ENCODE results near the gene ACOT8.
"Not testable (repeated sequence)": the region's sequence is repeated elsewhere in the genome, so short reads cannot be mapped to it uniquely, and the experiment has no call there.

ACOT8 gene

DNA sequence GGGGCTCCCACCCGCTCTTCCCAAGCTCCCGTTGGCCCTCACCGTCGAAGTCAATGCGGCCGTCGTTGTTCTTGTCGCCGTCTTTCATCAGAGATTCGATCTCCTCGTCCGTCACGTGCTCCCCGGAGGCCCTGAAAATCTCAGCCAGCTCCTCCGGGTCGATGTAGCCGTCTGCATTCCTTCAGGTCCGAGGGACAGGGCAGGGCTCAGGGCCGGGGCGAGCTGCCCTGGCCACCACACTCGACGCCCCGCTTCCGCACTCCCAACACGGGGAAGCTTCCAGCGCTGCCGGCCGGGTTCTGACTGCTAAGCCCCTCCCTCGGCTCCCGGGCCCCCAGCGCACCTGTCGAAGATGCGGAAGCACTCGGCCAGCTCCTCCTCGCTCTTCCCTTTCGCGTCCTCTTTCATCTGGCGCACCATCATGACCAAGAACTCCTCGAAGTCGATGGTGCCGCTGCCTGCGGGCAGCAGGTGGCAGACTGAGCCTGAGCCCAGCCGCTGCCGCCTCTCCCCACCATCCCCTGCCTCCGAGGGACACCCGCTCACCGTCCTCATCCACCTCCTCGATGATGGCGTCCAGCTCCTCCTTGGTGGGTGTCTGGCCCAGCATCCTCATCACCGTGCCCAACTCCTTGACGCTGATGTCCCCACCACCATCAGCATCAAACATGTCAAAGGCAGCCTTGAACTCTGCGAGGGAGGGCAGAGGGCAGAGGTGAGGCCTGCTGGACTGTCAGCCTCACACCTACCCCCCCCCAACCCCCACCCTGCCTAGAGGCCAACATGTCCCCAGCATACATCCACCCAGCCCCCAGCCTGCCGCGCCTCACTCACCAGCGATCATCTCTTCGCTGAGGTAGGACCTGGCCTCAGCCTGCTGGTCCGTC lies 33.0 kb downstream of the ACOT8 start:
- peak; percentile 68 for DNase-seq

- DNase-seq, result no peak
These were observed 34.3 kb downstream of the ACOT8 start for GRCh38 chr20:45822857-45823256.

DNA sequence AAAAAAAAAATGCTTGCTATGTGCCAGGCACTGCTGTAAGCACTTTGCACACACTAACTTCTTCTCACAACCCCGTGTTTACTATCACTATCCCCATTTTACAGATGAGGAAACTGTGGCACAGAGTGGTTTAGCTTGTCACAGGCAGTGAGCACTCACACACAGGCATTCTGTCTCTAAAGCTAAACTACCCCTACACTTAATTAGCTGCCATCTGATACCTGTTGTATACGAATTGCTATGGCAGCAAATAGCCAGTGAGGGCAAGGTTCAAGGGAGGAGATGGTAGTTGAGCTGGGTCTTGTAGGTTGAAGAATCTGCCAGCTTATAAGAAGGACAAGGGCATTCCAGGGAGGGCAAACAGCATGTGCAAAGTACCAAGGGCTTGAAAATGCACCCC lies 35.2 kb downstream of the ACOT8 start:
- no peak for DNase-seq

DNA sequence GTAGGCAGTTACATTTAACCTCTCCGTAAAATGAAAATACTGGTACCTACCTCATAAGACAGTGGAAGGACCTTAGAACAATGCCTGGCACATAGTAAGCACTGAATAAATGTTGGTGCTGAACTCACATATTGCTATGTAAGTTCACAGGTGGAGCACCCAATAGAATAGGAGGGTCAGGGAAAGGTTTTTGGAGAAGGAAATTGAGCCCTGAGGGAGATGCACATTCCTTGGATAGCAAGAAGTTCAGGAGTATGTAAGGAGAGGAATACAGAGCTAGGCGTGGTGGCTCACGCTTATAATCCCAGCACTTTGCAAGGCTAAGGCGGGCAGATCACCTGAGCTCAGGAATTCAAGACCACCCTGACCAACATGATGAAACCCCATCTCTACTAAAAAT lies 37.7 kb downstream of the ACOT8 start:
- no peak for DNase-seq

DNA sequence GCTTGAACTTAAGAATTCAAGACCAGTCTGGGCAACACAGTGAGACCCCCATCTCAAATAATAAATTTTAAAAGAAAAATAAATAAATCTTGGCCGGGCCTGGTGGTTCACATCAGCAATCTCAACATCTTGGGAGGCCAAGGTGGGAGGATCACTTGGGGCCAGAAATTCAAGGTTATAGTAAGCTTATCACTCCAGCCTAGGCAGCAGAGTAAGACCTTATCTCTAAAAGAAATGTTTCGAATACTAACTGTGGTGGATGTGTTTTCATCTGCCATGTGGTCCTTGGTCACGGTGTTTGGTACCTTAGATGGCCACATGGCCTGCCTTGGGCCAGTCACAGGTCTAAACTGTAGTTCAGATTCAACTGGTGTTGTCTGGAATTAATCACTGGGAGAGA lies 39.0 kb downstream of the ACOT8 start:
- DNase-seq, result peak; percentile 39

- DNase-seq, result no peak
These were observed 39.6 kb downstream of the ACOT8 start for GRCh38 chr20:45817376-45818194.

DNA sequence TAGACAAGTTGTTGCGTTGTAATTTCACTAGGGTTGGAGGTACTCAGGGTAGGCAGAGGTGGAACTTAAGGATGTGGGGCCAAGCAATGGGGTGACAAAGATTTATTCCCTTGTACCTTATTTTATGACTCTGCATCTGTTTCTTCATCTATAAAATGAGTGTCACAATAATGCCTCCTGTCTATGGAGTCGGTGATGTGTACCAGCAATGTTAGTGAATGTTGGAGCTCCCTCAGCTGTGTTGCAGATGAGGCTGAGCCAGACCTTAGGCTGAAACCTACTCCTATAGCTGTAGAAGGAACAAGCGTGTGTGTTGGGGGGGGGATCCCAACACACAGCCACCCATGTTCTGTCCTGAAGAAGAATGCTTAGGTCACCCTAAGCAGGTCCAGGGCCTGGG lies 40.2 kb downstream of the ACOT8 start:
- DNase-seq, result no peak

- DNase-seq, result no peak
These were observed 42.9 kb downstream of the ACOT8 start for GRCh38 chr20:45814314-45814713.

- peak; percentile 46 for DNase-seq
These were observed 43.7 kb downstream of the ACOT8 start for GRCh38 chr20:45813489-45813888.

- DNase-seq, result no peak
These were observed 44.2 kb downstream of the ACOT8 start for GRCh38 chr20:45813006-45813340.

GRCh38 chr20:45812157-45813005 lies 44.8 kb downstream of the ACOT8 start, which contains the start of gene UBE2C:
TSS of gene UBE2C (plus strand) at chr20:45812644. CDS start at chr20:45812696, 52 bp downstream.
- peak; percentile 99 for DNase-seq

- peak; percentile 76 for DNase-seq
These were observed 46.8 kb downstream of the ACOT8 start for GRCh38 chr20:45810191-45810970.

DNA sequence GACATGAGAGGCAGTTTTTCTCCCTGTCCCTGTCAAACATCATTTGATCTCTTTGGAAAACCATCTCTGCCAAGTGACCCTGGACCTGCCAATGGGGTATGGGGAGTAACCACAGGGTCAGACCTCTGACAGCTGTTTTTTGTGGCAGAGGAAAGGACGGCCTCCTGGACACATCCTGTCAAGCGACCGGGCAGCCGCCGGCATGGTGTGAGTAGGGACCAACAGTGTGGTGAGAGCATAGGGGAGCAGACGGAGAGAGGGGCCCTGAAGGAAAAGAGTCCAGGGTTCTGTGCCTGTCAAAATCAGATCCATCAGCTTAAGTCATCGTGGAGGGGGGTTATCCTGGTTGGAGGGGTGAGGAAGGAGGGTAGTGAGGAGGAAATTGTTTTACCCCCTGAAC lies 55.3 kb downstream of the ACOT8 start:
- DNase-seq, result no peak

DNA sequence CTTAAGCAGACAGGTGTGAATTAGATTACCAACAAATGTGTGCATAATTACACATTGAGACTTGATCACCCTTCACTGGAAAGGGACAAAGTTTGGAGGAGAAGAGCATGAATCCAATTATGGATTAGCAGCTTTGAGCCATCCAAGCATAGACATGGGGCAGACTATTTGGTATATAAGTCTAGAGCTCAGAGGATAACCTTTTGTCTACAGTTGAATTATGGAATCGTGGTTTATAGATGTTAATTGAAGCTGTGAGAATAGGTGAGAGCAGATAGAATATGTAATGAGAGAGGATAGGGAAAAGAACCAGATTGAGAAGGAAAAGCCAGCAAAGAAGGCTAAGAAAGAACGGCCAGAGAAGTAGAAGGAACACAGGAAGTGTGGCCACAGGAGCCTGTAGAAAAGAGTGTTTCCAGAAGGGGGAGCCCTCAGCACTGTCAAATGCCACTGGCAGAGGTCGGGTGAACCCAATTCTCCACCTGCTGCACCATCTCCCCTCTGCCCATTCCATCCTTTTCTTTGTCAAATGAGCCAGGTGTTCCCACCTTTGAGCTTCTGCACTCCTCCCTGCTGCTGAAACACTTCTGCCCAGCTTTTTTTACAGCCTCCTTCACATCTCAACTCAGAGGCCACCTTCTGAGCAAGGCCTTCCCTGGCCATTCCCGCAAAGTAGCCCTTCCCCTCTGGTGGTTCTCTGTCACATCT lies 58.1 kb downstream of the ACOT8 start:
- peak; percentile 79 for DNase-seq

DNA sequence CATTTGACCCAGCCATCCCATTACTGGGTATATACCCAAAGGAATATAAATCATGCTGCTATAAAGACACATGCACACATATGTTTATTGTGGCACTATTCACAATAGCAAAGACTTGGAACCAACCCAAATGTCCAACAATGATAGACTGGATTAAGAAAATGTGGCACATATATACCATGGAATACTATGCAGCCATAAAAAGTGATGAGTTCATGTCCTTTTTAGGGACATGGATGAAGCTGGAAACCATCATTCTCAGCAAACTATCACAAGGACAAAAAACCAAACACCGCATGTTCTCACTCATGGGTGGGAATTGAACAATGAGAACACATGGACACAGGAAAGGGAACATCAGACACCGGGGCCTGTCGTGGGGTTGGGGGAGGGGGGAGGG lies 59.2 kb downstream of the ACOT8 start:
- not testable (repeated sequence) for DNase-seq

GRCh38 chr20:45797510-45797909 lies 59.7 kb downstream of the ACOT8 start:
- DNase-seq, result not testable (repeated sequence)

DNA sequence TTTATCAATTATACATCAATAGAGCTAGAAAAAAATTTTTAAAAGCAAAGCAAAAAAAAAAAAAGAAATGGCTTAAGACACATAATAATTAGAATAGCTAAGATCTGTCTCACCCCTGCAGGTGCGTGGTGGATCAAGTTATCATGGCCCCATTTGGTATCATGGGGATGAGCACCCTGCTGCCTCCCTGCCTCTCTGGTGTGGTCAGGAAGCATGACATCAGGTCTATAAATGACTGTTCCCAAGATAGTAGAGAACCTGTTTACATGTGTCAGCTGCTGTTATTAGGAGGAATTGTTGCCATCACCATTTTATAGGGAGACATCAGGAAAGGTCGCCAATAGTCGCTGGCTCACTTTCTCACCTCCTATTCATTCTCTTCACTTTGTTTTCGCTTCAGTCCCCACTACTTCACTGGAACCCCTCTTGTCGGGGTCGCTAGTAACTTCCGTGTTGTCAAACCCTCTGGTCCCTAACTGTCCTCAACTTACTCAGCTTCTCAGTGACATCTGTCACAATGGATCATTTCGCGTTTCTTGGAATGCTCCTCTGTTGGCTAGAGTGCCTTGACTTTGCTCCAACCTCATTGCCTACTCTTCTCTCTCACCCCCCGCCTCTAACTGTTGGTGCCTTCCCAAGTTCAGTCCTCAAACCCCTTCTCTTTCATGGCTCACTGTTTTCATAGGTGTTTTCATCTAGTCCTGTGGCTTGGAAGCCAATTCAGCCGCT lies 60.7 kb downstream of the ACOT8 start:
- no peak for DNase-seq

GRCh38 chr20:45792317-45793118 lies 64.7 kb downstream of the ACOT8 start:
- no peak for DNase-seq

All from hematopoietic multipotent progenitor cell treated with erythropoietin and hydrocortisone succinate and interleukin-3 and kit ligand, for 8 days (in vitro differentiated cells).